Pancreas (tissue), 10 donors: ENCODE data around the gene PFKP. TPM values are rescaled to one million over a fixed set of nuclear protein-coding genes. Genes with fewer than 3 reads are reported as not detected.

Source experiments
- ATAC-seq, 4 donors: fragments of 200-7000 bp; cut with Tn5 transposase; one replicate each; pipeline versions ENCODE4 v1.8.0 to v1.9.1; 2020; ENCODE audit warnings: mild to moderate bottlenecking in 4 of 4, moderate library complexity in 4 of 4
- DNase-seq, 6 donors: peaks; one replicate each; pipeline ENCODE4 v3.0.0-alpha.2; 2020
- FAIRE-seq: peaks from 2 replicates; lab custom pipeline; 2012; peaks lifted over from hg19 to GRCh38; lab: Jason Lieb, UNC
- H3K27ac ChIP-seq, 4 donors: fragments of 200-600 bp; sonication (generic); 1 replicate in 3 of 4; 2 replicates in 1 of 4; pipeline versions ENCODE4 v1.5.0 to v1.8.0; 2020
- H3K27me3 ChIP-seq, 4 donors: fragments of 200-600 bp; one replicate each; pipeline ENCODE4 v1.8.0; 2021
- H3K36me3 ChIP-seq, 3 donors: fragments of 200-600 bp; sonication (generic) in 1 of 3; one replicate each; pipeline versions ENCODE4 v1.5.0 to v1.8.0; 2020 to 2021
- H3K4me1 ChIP-seq, 3 donors: fragments of 200-600 bp; one replicate each; pipeline ENCODE4 v1.8.0; 2021
- H3K4me3 ChIP-seq, 4 donors: fragments of 200-600 bp; sonication (generic) in 2 of 4; one replicate each; pipeline versions ENCODE4 v1.5.0 to v1.8.0; 2020 to 2021
- H3K9me3 ChIP-seq, 4 donors: fragments of 200-600 bp; one replicate each; pipeline ENCODE4 v1.8.0; 2021
- WGBS, 2 donors: extraction: QIAGEN DNeasy Blood & Tissue Kit; methylation state at CpG; one replicate each; pipeline ENCODE4 v1.1.7; 2013; 5-methylcytosine and 5-hydroxymethylcytosine counted together
- intact Hi-C, 3 donors: fragments of 100-400 bp; cut with DNase I; formaldehyde crosslinking; loops; one replicate each; pipeline versions ENCODE4 v1.11.1 to v1.14.2; 2022
- polyA plus RNA-seq, 2 donors: library from polyadenylated mRNA; stranded (reverse); fragments of 200-250 nt; gene quantifications; one replicate each; pipeline ENCODE4 v1.2.3, GENCODE V29; 2013
- total RNA-seq, 6 donors: library from RNA; stranded (reverse); fragmentation: NEBNext Ultra II Directional in 4 of 6; extraction: Animal tissue kit (Norgen Biotek cat#: 25700) in 4 of 6; gene quantifications; one replicate each; pipeline versions ENCODE4 v1.2.1 to v1.2.4, GENCODE V29; 2021 to 2023
- TF ChIP-seq, protein P1 (sequence below), 4 donors: fragments of 200-600 bp; sonication (generic) in 3 of 4; IDR thresholded peaks; one replicate each; pipeline versions ENCODE4 v1.5.0 to v1.8.0; 2021; ENCODE audit warnings: antibody characterized with exemption in 4 of 4
- donor health status: healthy with polysubstance abuse.
- donor health status: DM: no; HTN: no; CAD: no; lungs with moderate emphysema.
- donor health status: DM: no; HTN: no; CAD: no.
- donor health status: control.
- donor health status: control.
- donor health status: Bipolar disorder and iron deficiency.
- donor health status: DM: yes; HTN: yes; CAD: no.
- donor health status: DM: no; HTN: no; CAD: no.
- donor health status: DM: no; HTN: no; CAD: no.
- donor health status: DM: yes; HTN: yes; CAD: no.

Gene PFKP
- total and polyA plus RNA-seq, 8 donors: 6.8 to 32.5 (median 14.1) TPM

DNA sequence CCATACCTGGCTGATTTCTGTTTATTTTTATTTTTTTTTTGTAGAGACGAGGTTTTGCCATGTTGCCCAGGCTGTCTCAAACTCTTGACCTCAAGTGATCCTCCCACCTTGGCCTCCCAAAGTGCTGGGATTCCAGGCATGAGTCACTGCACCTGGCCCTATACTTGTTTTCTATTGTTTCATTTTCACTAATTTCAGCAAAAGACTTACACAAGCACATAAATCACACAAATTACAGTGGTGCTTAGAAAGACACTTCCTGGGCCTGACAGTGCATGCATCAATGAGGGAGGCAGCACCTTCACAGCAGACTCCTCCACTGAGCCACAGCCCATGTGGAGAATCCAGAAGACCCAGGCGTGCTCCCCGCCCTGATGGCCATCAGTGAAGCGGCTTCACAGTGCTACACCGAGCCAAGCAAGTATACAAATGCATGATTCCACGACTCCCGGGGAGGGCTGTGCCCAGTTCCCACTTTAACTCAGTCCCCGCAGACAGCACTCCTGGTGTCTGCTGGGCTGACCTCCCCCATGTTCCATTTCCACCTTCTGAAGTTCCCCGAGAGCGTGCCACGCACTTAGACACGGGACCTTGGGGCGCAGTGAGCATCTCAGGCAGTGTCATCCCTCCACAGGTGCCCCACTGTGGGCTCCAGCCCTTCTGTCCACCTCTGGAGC lies 84.7 kb downstream of the PFKP start:
- intact Hi-C loops: no loop called here
- no peak overlapping the region for H3K27ac ChIP-seq
- ATAC-seq (no peak), DNase-seq (no peak), FAIRE-seq (no peak)
- H3K9me3 ChIP-seq: no peaks in the 10 kb centered on the region
- no peaks in the 10 kb centered on the region for H3K27me3 ChIP-seq
- no peaks in the 10 kb centered on the region for H3K4me1 ChIP-seq
- TF ChIP-seq, protein P1, sequence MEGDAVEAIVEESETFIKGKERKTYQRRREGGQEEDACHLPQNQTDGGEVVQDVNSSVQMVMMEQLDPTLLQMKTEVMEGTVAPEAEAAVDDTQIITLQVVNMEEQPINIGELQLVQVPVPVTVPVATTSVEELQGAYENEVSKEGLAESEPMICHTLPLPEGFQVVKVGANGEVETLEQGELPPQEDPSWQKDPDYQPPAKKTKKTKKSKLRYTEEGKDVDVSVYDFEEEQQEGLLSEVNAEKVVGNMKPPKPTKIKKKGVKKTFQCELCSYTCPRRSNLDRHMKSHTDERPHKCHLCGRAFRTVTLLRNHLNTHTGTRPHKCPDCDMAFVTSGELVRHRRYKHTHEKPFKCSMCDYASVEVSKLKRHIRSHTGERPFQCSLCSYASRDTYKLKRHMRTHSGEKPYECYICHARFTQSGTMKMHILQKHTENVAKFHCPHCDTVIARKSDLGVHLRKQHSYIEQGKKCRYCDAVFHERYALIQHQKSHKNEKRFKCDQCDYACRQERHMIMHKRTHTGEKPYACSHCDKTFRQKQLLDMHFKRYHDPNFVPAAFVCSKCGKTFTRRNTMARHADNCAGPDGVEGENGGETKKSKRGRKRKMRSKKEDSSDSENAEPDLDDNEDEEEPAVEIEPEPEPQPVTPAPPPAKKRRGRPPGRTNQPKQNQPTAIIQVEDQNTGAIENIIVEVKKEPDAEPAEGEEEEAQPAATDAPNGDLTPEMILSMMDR (IDR thresholded peaks at IDR 0.05): no peak
- H3K4me3 ChIP-seq: no peak overlapping the region
- WGBS, 2 donors: 94 to 99% methylated on average over 13 of the region's 13 CpGs
- peaks cover 15 to 65% (median 22%) of the 10 kb centered on the region in 3 donors for H3K36me3 ChIP-seq

DNA sequence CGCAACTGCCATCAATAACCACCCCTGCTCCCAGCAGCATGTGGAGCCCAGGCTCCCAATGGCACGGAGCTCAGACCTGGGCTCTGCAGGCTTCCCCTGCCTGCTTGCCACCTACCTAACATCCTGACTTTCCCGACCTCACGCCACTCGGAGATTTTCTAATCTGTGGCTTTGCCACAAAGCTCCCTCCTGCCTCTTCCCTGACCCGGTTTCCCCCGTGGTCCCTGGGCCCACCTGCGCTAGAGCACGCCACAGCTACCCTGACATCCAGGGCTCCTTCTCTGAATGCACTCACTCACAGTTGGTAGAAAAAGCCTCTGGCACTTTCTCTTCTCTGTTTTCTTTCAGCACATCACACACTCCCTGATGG lies 85.2 kb downstream of the PFKP start:
- no peak for DNase-seq
- Histone ChIP-seq H3K4me1 (no peaks in the 10 kb centered on the region), H3K4me3 (no peak overlapping the region), H3K27me3 (no peaks in the 10 kb centered on the region), H3K27ac (no peak overlapping the region), H3K36me3 (peaks cover 15 to 65% (median 16%) of the 10 kb centered on the region in 3 donors), H3K9me3 (no peaks in the 10 kb centered on the region)
- intact Hi-C loops: no loop called here
- no peak for ATAC-seq
- TF ChIP-seq, protein P1 (IDR thresholded peaks at IDR 0.05): no peak
- no peak for FAIRE-seq
- WGBS, 2 donors: 84 to 85% methylated on average over 9 of the region's 9 CpGs

DNA sequence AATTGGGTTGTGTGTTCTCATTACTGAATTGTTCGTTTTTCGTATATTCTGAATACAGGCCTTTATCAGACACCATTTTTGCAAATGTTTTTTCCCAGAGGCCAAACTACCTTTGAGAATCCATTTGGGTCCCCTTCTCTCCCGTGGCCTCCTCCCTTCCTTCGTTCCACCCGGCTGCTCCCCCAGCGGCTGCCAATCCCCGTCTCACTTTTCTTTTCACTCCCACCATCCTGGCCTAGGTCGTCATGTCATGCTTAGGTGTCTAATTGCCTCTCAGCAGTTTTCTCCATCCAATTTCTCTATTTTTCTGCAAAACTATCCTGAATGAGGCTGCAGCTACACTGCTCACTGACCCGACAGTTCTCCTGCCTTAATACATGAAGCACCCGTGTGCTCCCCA lies 87.3 kb downstream of the PFKP start:
- 96 to 97% methylated on average over 10 of the region's 10 CpGs for WGBS, 2 donors
- no peak for DNase-seq
- no peak overlapping the region for H3K4me3 ChIP-seq
- ATAC-seq: no peak
- FAIRE-seq: no peak
- no peaks in the 10 kb centered on the region for H3K27me3 ChIP-seq
- no peak overlapping the region for H3K27ac ChIP-seq
- no peaks in the 10 kb centered on the region for H3K9me3 ChIP-seq
- H3K36me3 ChIP-seq: peaks cover 8 to 72% (median 20%) of the 10 kb centered on the region in 3 donors
- intact Hi-C loops: no loop called here
- no peaks in the 10 kb centered on the region for H3K4me1 ChIP-seq
- TF ChIP-seq, protein P1 (IDR thresholded peaks at IDR 0.05): no peak

DNA sequence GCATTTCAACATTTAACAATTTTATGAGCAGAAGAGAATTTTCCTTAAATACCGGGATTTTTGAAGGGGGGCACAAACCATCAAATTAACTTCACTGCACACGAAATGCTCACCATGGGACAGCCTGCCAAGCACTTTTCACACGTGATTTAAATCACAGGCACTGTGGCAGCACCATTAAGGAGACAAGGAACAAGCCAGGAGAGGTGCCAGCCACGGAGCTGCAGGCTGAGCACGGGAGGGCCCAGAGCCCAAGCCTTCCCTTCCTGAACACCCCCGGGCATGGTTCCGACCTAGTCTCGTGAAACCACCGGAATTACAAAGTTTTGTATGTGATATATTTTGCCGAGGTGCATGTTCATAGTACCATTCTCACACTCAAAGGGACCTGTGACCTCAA lies 91.8 kb downstream of the PFKP start:
- FAIRE-seq (no peak), ATAC-seq (no peak), DNase-seq (no peak)
- no peak overlapping the region for H3K4me3 ChIP-seq
- H3K27ac ChIP-seq: no peak overlapping the region
- peaks cover 3 to 77% (median 34%) of the 10 kb centered on the region in 3 donors for H3K36me3 ChIP-seq
- H3K4me1 ChIP-seq: no peaks in the 10 kb centered on the region
- no peaks in the 10 kb centered on the region for H3K9me3 ChIP-seq
- intact Hi-C loops: no loop called here
- no peaks in the 10 kb centered on the region for H3K27me3 ChIP-seq
- TF ChIP-seq, protein P1 (IDR thresholded peaks at IDR 0.05): no peak
- 92% methylated on average over 10 of the region's 10 CpGs for WGBS, 2 donors

DNA sequence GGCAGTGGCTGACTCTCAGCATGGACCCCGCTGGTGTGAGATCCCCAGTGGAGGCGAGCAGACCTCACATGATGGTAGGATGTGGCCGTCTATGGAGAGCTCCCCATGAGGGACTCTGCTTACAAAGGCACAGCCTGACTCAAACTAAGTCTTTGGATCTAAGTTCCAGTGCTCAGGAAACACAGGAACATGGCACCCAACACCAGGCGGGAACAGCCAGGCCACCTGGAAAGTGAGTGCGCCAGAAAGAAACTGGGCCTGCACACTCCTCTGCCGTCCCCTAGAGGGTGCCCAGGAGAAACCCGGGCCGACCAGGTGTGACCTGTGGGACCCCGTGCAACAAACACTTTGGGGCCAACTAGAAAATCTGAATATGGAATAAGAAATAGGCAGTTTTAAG lies 95.2 kb downstream of the PFKP start:
- DNase-seq (no peak), FAIRE-seq (no peak), ATAC-seq (no peak)
- Histone ChIP-seq H3K36me3 (peaks cover 0 to 81% (median 44%) of the 10 kb centered on the region in 3 donors), H3K4me1 (no peaks in the 10 kb centered on the region), H3K9me3 (no peaks in the 10 kb centered on the region), H3K27me3 (no peaks in the 10 kb centered on the region), H3K4me3 (no peak overlapping the region), H3K27ac (no peak overlapping the region)
- TF ChIP-seq, protein P1 (IDR thresholded peaks at IDR 0.05): no peak
- intact Hi-C loops: no loop called here
- WGBS, 2 donors: 94 to 95% methylated on average over 9 of the region's 9 CpGs
